SK-N-MC (cell line): ENCODE data around the gene KCTD1.

Experiments
- EZH2 ChIP-seq: fragments of 200-600 bp; sonication (generic); IDR thresholded peaks from one replicate; pipeline ENCODE4 v1.6.1; 2017; ENCODE audit warnings: antibody characterized with exemption
- FOXP2 ChIP-seq: optimal IDR thresholded peaks from 2 replicates; pipeline ENCODE3; 2011; ENCODE audit warnings: mild to moderate bottlenecking, moderate library complexity; ENCODE audit not compliant: insufficient read depth; ENCODE audit errors: extremely low read length, control extremely low read depth
- POLR2AphosphoS5 ChIP-seq: IDR thresholded peaks from 2 replicates; pipeline ENCODE4 v1.6.1; 2012; ENCODE audit warnings: mild to moderate bottlenecking, low read depth, low read length, borderline replicate concordance

- no peak for TF ChIP-seq EZH2
- no peak for TF ChIP-seq POLR2AphosphoS5
- TF ChIP-seq FOXP2 = no peak
Measured at GRCh38 chr18:26468931-26469340, 79.4 kb downstream of the KCTD1 start.
